Stimulated activated CD4-positive, alpha-beta T cell treated with anti-CD3 and anti-CD28 coated beads, Interleukin-12 subunit alpha, Interleukin-12 subunit beta, amount 100 ng/mL, for 24 hours (primary cell): Measurements from ENCODE around the gene LYPD6.

Source experiments
- DNase-seq, 2 experiments: peaks; one replicate each; pipeline ENCODE4 v3.0.0-alpha.2; 2020; ENCODE audit warnings: low read depth in 2 of 2

The LYPD6 gene

DNA sequence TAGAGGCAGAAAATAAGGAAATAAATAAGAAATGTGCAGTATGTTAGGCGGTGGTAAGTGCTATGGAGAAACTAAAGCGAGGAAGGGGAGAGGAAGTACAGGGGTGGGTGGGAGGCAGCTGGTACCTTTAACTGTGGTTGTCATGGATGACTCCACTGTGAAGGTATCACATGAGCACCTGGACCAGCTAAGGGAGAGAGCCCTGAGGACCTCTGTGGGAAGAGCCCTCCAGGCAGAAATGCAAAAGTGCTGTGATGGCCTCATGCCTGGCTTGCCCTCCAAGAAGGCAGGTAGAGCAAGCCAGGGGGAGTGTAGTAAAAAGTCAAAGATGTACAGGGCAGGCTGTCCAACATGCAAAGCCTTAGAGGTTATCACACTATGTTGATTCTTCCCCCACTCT lies 17.9 kb downstream of the LYPD6 start:
- no peak for DNase-seq

DNA sequence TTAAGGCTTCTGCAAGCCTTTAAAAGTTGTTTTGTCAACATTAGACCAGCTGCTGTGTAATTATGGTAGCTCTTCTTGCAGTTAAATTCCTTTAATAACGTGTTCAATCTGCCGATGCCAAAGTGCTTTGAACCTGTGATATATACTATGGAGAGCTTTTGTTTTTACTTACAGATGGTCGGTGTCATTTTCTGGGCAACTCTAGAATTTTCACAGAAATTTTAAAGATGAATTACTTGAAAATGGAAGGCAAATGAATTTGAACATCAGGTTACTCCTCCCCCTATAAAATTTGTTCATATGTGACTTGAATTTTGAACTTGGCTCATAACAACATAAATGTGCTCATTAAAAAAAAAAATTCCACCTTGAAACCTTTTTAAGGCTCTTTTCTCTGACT lies 23.0 kb downstream of the LYPD6 start:
- no peak for DNase-seq

DNA sequence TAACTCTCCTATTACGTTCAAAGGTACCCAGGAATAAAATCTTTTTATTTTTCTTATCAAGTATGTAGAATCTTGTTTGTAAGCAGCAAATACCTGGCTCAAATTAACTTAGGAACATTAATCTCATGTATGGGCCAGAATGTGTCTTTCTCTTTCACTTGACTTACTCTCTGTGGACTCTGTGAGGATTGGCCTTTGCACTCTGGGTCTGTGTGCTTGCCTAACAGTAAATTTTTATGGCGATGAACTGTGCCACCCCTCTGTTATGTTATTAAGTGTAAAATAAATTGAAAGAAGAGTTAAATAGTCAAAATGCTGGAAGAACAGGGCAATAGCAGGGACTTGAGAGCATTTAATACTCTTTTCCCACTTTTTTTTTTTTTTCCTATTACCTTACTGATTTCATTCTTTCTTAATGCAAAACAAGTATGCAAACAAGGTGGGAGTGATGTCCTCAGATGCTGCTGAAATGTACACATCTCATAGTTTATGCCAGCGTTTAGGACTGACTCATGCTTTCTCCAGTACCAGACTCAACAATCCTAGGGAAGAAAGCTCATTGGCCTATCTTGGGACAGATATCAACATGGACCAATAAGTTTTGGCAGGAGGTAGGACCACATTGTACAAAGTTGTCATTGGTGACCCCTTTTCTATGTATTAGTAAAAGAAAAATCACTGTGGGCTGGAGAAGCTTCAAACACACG lies 25.5 kb downstream of the LYPD6 start:
- DNase-seq = no peak

DNA sequence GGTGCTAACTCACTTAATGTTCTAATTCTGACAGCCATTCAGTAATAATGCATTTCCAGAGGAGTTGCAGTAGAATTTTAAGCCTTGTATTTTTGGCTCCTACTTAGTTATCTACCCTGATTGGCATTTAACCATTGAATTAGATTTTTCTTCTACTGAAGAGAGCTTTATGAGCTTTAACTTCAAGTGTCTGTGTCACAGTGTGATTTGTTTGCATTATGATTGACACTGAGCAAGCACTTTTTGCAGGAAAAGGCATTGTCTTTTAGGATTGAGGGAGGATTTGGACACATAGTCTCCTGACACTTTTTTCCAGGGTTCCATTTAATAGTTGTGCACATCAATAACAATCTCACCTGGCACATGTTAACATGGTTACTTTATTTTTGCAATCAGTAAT lies 26.7 kb downstream of the LYPD6 start:
- DNase-seq = no peak

DNA sequence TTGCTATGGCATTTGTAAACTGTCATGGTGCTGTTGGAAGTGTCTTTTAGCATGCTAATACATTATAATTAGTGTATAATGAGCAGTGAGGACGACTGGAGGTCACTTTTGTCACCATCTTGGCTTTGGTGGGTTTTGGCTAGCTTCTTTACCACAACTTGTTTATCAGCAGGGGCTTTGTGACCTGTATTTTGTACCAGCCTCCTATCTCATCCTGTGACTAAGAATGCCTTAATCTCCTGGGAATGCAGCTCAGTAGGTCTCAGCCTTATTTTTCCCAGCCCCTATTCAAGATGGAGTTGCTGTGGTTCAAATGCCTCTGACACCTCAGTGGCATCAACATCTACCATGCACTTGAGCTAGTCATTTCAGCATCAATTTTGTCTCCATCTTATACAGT lies 29.7 kb downstream of the LYPD6 start:
- DNase-seq = no peak

DNA sequence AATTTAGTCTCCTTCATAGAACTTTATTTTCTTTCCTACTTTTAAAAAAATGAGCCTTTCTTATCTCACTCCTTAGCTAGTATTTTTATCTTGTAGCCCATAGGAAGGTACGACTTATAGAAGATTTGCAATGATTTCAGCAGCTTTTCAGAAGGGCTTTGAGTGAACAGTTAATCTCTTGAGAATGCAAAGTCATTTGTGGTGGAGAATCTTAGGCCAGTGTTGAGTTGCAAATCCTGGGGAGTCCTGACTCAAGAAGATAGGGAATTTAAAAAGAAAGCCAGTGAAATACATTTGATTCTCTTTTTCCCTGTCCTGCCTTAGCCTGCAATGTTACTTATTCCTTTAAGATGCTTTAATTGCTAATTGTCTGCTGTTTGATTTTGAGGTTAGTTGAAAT lies 33.6 kb downstream of the LYPD6 start:
- DNase-seq = no peak

DNA sequence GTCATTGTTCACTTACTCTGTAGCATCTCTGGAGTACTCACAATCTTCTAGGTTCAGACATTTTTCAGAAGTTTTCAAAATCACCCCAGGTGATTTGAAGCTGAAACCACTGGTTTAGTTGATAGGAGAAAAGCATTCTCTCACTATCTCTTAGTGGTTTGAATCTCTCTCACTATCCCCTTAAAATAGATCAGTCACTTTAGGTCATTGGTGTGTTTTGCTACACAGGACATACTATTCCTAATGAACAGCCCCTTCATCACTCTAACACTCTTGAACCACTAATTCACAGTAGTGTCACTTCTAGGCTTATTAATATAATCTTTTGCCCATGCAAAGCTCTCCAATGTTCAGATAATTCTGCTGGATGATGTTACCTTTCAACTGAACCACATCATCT lies 34.5 kb downstream of the LYPD6 start:
- DNase-seq = no peak

DNA sequence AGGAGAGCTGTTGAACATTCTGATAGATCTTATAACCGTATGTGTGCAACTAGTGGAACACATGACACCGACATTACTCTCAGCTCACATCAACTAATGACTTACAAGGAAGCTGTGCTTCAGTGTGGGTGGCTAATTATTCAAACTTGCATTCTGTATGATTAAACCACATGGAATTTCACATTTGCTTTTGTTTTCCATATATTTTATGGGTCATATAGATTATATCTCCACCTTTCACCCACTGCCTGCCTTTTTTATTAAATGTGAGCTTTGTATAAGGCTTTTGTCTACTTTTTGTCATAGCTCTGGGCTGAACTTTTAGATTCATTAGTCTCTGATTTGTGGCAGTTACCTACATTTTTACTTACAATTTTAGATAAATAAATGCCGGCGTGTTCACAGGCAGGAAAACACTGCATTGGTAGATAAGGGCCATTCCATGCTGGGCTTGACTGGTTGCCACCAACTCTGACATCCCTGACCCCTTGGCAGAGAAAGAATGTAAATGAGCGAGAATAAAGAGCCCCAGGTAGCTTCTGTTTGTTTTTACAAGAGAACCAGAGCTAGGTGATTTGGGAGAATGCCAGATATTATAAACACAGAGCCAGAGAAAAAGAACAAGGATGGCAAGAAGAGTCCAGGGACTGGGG lies 35.7 kb downstream of the LYPD6 start:
- DNase-seq = no peak

DNA sequence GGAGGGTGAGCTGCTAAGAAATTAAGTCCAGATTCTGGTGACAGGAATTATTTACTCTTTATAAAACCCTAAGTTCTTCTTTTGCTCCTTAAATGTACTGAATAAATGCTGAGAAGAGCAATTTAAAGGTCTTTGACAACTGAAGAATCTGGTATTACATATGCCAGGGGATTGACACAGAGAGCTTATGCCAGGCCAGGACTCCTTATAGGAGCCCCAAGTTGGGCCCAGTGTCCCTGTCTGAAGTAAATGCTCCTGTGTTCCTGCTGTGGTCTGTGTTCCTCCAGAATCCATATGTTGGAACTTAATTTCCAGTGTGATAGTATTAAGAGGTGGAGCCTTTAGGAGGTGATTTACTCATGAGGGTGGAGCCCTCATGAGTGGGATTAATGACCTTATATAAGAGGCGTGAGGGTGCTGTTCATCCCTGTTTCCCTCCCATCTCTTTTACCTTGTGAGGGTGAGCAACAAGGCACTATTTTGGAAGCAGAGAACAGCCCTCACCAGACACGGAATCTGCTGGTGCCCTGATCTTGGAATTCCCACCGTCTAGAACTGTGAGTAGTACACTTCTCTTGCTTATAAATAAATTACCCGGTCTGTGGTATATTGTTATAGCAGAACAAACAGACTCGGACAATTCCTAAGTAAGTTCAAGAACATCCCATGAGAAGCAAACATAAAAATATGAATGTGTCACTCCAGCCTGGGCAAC lies 39.8 kb downstream of the LYPD6 start:
- no peak for DNase-seq

DNA sequence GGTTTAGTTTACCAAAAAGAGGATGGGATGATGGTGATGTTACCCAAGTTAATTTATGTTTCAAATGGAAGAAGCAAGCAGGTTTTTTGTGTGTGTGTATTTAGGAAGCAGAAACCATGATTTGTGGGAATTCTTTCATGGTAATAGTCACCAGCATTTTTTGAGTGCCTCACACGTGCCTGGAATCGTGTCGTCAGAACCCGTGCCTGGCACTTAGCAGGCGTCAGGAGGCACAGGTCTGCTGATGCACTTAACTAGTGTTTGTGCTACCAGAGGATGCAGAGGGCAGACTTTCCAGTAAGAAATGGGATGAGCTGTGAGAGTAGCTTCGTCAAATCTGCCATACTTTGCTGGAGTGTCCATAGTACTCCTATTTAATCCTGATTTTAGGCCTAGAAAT lies 41.1 kb downstream of the LYPD6 start:
- DNase-seq = no peak

DNA sequence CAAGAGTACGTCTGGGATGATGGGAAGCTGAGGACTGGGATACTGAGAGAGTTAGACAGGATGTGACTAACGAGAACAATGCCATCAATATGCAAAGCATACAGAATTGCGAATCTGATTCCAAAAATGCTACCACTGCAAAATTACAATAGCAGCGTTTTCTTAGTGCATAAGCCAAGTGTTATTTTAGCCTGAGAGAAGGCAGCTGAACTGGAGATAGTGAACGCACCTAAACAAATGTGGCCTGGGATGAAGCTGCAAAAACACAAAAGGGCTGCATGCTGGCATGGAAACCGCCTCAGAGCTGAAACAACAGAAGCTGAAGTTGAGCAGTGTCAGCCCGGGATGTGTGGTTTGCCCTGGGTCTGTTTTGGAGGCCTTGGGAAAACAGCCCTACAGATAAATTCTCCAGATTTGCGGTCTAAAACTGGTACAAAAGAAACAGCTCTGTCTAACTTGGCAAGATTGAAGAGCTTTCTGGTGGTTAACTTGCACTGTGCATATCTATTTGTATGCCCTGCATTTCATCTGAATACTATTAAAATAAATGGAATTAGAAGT lies 45.5 kb downstream of the LYPD6 start:
- DNase-seq = no peak

DNA sequence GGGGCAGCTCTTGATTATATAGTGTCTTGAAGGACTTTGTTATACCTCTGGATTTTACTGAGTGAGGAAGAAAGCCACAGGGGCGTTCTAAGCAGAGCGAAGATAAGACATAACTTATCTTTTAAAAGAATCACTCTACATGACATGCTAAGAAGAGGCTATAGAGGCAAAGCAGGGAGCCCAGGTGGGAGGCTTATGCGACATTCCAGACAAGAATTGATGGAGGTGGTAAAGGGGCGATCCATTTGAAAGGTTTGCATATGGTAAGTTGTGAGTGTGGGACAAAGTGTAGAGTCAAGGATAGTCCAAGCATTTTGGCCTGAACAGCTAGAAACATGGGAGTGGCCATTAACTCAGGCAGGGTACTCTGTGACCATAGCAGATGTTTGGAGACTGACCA lies 49.8 kb downstream of the LYPD6 start:
- no peak for DNase-seq

DNA sequence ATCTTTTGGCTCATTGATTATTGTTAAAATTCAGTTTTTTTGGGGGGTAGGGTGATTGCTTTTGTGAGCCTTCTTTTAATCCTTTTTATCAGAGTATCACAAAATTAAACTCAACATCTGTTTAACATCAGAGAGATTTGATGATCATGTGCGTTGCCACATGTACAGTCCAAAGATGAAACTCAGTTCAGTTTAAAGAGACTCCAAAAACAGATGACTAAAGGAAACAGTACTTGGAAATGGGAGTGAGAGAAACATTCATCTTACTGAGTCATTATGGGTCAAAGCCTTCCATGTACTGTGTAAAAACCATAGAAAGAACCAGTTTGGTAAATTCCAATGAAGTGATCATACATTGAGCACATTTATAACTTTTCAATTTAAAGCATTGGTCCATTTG lies 53.0 kb downstream of the LYPD6 start:
- no peak for DNase-seq

DNA sequence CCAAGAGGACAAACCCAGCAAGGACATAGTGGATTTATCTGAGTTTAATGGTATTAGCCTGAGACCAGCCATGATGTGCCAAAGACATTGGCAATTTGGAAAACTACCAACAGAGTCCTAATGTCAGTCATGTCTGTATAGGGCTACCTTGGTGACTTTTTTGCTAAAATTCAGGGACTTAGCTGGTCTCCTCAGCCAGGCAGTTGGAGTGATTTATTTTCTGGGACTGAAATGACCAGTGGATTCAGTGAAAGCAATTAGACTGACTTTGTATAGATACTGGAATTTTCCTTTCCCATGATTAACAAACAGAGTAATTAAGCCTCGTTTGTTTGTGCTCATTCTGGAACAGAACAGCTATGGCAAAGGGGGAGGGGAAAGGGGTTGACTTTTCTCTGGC lies 55.0 kb downstream of the LYPD6 start:
- DNase-seq = no peak

DNA sequence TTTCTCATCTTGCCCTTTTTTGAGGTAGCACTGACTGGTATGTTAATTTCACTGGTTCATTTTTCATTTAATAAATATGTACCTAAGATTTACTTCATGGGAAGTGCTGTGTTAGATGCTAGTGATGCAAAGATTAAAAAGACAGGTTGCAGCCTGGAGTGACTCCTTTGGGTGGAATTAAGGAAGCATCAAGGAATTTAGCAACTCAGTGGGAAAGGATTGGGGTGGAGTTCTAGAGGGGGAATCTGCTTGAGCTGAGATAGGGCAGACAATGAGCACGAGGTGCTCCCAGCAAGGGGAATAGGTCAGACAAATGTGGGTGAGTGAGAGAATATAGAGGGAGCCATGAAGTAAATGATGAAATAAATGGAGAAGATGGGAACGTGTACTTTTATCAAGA lies 57.0 kb downstream of the LYPD6 start:
- DNase-seq = no peak

DNA sequence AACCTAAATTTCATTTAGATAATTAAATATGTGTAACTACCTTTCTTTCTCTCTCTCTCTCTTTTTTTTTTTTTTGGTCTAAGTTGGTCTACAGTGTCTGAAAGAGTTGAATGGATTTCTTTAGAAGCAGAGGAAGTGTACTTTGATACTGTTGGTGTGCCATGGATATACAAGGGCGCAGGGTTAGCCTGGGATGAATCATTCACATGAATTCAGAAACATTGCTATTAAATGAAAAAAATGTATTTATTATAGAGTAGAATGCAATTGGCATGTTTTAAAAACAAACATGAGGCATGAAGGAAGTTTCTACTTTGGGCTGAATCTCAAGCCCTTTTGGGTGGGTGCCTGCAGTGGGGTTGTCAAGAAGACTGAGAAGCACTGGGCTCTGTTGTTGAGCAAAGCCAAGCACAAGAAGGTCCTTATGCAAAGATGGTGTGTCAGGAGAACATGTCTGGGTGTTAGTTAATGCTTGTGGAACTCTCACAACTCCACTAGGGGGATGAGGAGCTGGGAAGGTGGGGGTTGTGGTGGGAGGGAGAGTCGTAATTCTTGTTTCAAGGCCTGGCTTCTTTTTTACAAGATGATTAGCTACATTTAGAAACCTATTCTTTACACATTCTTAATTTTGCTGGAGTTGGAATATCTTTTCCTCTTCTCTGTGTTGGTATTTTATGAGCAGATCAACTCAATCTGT lies 57.9 kb downstream of the LYPD6 start:
- DNase-seq = no peak

DNA sequence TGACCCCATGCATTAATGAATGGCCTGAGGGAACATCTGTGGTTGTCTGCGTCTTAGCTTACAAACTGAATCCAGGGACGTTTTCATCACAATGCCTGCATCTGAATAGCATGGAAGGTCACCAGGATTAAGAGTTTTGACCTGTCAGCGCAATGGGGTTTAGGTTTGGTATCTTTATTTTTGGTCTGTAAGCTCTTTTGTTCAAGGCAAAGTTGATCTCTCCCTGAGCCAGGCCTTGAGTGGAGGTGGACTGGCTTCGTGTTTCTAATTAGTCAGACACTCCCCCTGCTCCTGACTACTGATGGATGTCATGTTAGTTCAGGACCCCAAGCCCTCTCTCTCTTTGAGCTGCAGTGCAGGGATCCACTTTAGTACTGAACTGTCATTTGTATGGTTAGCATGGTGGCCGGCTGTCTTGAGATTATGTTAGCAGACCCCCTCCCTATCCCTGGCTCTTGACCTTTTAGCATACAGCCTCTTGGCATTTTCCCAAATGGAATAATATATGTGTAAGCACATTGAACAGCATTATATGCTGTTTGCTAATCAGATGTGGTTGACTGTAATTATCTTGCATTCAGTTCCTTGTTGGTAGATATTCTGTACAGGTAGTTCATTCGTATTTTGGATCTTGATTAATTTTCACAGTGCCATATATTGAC lies 59.2 kb downstream of the LYPD6 start:
- no peak for DNase-seq

DNA sequence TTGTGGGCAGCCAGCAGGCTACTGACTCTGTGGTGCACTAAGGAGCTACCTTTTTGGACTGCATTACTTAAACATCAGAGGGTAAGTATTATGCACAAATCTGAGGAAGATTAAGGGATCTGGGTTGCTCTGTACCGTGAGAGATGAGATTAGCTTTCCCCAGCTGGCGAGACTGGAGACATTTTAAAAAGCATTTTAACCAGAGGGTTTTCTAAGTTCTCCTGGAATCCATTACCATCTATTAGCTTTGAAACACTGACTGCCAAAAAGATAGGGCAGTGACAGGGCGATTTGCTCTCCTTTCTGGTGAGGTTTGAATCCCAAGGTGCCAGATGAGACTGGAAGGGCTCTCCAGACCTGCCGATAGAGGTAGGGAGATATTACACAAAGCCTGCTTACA lies 63.2 kb downstream of the LYPD6 start:
- no peak for DNase-seq

DNA sequence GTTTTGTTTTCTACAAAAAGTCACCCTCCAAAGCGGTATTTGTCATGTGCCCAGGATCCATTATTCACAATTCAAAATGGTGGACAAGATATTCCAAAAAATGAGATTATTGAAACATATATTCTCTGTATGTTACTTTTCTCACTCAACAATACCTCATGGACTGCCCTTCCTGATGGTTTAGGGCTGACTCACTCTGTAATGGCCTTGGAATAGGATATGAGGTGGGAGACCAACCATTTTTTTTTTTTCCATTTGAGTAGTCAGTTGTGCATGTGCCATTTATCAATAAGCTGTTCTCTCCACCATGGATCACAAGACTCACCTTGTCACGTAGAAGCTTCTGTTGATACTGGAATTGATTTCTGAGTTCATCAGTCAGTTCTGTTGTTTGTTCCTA lies 64.5 kb downstream of the LYPD6 start:
- no peak for DNase-seq

DNA sequence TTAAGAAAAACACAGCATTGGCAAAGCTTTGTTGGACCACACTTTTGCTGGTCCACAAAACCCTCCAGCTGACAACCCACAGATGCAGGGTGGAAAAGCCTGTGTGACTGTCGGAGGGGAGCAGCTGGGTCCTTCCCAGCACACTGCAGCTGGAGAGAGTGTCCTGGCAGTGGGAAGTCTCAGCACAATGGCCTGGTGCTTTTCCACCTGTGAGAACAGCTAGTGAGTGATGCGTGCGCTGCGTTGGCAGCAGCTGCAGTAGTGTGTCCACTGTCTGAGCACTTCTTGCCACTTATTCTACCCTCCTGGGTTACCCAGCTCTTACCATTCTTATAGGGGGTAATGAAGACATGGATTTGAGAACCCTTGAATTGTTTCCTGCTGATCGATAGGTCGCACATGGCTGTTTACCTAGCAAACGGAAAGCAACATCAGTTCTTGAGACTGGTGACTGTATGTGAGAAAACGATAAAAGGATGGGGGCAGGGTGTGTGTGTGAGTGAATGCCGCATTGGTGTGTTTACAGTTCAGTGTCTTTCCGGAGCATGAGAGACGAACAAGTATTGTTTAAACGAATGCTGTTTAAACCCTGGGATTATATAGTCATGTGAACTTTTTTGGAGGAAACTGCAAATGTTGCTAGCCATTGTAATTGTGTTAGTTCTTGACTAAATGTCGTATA lies 69.7 kb downstream of the LYPD6 start:
- DNase-seq = no peak

DNA sequence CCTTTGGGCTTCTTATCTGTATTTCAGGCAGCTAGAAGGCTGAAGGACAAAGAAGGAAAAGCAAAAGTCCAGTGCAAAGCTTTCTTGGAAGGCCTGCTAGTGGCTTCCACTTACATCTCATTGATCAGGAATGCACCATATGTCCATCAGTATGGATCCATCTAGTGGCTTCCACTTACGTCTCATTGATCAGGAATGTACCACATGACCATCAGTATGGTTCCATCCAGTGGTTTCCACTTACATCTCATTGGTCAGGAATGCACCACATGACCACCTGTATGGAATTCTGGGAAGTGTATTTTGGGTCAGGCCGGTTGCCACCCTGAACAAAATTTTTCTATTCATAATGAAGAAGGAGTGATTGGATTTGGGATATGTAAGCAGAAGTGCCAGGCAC lies 70.6 kb downstream of the LYPD6 start:
- DNase-seq = no peak
